Psoas muscle (tissue), 8 donors: Measurements from ENCODE around the gene SIK2. TPM values are rescaled to one million over a fixed set of nuclear protein-coding genes. Genes with fewer than 3 reads are reported as not detected.

ENCODE experiments used
- ATAC-seq, 4 donors: fragments of 200-7000 bp; cut with Tn5 transposase; one replicate each; pipeline ENCODE4 v1.9.1; 2020; ENCODE audit warnings: moderate library complexity in 3 of 4, mild to moderate bottlenecking in 2 of 4
- DNase-seq, 2 donors: peaks; one replicate each; pipeline ENCODE4 v3.0.0-alpha.2; 2020
- H3K27ac ChIP-seq: fragments of 200-600 bp; one replicate; pipeline ENCODE4 v1.8.0; 2022
- H3K27me3 ChIP-seq, 3 donors: fragments of 200-600 bp in 1 of 3; one replicate each; pipeline versions ENCODE4 v1.6.1 to v1.8.0; 2013 to 2022; ENCODE audit warnings: low read length in 2 of 3, mild to moderate bottlenecking in 2 of 3, moderate library complexity in 1 of 3; ENCODE audit not compliant: insufficient read depth in 3 of 3
- H3K36me3 ChIP-seq, 2 donors: fragments of 200-600 bp in 1 of 2; one replicate each; pipeline versions ENCODE4 v1.6.1 to v1.8.0; 2013 to 2022; ENCODE audit warnings: low read depth in 1 of 2, mild to moderate bottlenecking in 1 of 2, moderate library complexity in 1 of 2; ENCODE audit not compliant: insufficient read depth in 1 of 2
- H3K4me1 ChIP-seq: fragments of 200-600 bp; one replicate; pipeline ENCODE4 v1.8.0; 2022
- H3K4me3 ChIP-seq: fragments of 200-600 bp; one replicate; pipeline ENCODE4 v1.8.0; 2022; ENCODE audit warnings: mild to moderate bottlenecking
- H3K9me3 ChIP-seq: fragments of 200-600 bp; one replicate; pipeline ENCODE4 v1.8.0; 2022
- WGBS, 3 donors: extraction: QIAGEN DNeasy Blood & Tissue Kit; methylation state at CpG; one replicate each; pipeline versions ENCODE4 v1.1.6 to v1.1.7; 2013; 5-methylcytosine and 5-hydroxymethylcytosine counted together
- intact Hi-C, 2 donors: fragments of 100-400 bp; cut with DNase I; formaldehyde crosslinking; loops; one replicate each; pipeline versions ENCODE4 v1.11.0 to v1.14.2; 2022
- polyA plus RNA-seq, 3 donors: library from polyadenylated mRNA; stranded (reverse); fragments of 200-250 nt; gene quantifications; one replicate each; pipeline ENCODE4 v1.2.3, GENCODE V29; 2013
- total RNA-seq, 4 donors: library from RNA; stranded (reverse); fragmentation: NEBNext Ultra II Directional in 2 of 4; extraction: Animal tissue kit (Norgen Biotek cat#: 25700) in 2 of 4; gene quantifications; one replicate each; pipeline versions ENCODE4 v1.2.1 to v1.2.4, GENCODE V29; 2021 to 2023
- TF ChIP-seq, protein P1 (sequence below): fragments of 200-600 bp; IDR thresholded peaks from one replicate; pipeline ENCODE4 v1.8.0; 2022; ENCODE audit warnings: antibody characterized with exemption
- donor health status: healthy with polysubstance abuse.
- donor health status: DM: no; HTN: no; CAD: no; lungs with moderate emphysema.
- donor health status: Bipolar disorder and iron deficiency.
- donor health status: healthy.
- donor health status: DM: yes; HTN: yes; CAD: no.
- donor health status: DM: no; HTN: no; CAD: no.
- donor health status: DM: no; HTN: no; CAD: no.
- donor health status: DM: yes; HTN: yes; CAD: no.

SIK2 gene
- total and polyA plus RNA-seq, 7 donors, result 9.0 to 69.6 (median 30.4) TPM

- H3K9me3 ChIP-seq, result no peaks in the 10 kb centered on the region
- 63 to 94% (median 81%) methylated on average over 2 of the region's 2 CpGs for WGBS, 3 donors
- peaks cover 21% of the 10 kb centered on the region for H3K4me1 ChIP-seq
Measured at GRCh38 chr11:111691176-111691575, 88.9 kb downstream of the SIK2 start.

GRCh38 chr11:111691741-111692140 lies 89.5 kb downstream of the SIK2 start:
- Histone ChIP-seq H3K9me3 (no peaks in the 10 kb centered on the region), H3K27me3 (no peaks in the 10 kb centered on the region), H3K36me3 (peaks cover 3 to 19% of the 10 kb centered on the region in 2 donors), H3K4me3 (no peak overlapping the region), H3K4me1 (peaks cover 22% of the 10 kb centered on the region), H3K27ac (no peak overlapping the region)
- TF ChIP-seq, protein P1, sequence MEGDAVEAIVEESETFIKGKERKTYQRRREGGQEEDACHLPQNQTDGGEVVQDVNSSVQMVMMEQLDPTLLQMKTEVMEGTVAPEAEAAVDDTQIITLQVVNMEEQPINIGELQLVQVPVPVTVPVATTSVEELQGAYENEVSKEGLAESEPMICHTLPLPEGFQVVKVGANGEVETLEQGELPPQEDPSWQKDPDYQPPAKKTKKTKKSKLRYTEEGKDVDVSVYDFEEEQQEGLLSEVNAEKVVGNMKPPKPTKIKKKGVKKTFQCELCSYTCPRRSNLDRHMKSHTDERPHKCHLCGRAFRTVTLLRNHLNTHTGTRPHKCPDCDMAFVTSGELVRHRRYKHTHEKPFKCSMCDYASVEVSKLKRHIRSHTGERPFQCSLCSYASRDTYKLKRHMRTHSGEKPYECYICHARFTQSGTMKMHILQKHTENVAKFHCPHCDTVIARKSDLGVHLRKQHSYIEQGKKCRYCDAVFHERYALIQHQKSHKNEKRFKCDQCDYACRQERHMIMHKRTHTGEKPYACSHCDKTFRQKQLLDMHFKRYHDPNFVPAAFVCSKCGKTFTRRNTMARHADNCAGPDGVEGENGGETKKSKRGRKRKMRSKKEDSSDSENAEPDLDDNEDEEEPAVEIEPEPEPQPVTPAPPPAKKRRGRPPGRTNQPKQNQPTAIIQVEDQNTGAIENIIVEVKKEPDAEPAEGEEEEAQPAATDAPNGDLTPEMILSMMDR, result no peak
- ATAC-seq (no peak), DNase-seq (no peak)
- intact Hi-C loops, result loop anchor here in 1 of 2 donors (10.0 kb wide), 1 partner anchor 87 kb away; the partner anchor contains the start of gene SIK2
- WGBS, 3 donors, result 80 to 86% (median 86%) methylated on average over 3 of the region's 3 CpGs

More at GRCh38 chr11:111691176-111691575, 88.9 kb downstream of the SIK2 start:
- H3K27ac ChIP-seq, result no peak overlapping the region
- no peak overlapping the region for H3K4me3 ChIP-seq
- H3K36me3 ChIP-seq, result peaks cover 3 to 19% of the 10 kb centered on the region in 2 donors
- ATAC-seq, result no peak
- no peak for DNase-seq
- H3K27me3 ChIP-seq, result no peaks in the 10 kb centered on the region
- TF ChIP-seq, protein P1, result no peak
- intact Hi-C loops, result loop anchor here in 1 of 2 donors (10.0 kb wide), 1 partner anchor 86 kb away; the partner anchor contains the start of gene SIK2

- H3K4me3 ChIP-seq, result no peak overlapping the region
- no peaks in the 10 kb centered on the region for H3K9me3 ChIP-seq
- 89 to 97% (median 90%) methylated on average over 6 of the region's 6 CpGs for WGBS, 3 donors
- TF ChIP-seq, protein P1, result no peak
- DNase-seq (no peak), ATAC-seq (peak in 2 of 4 donors; percentile 26 to 34)
- peaks cover 0 to 12% of the 10 kb centered on the region in 2 donors for H3K36me3 ChIP-seq
- H3K27me3 ChIP-seq, result no peaks in the 10 kb centered on the region
- intact Hi-C loops, result loop anchor here in 1 of 2 donors (10.0 kb wide), 1 partner anchor 89 kb away; the partner anchor contains the start of gene SIK2
- peaks cover 30% of the 10 kb centered on the region for H3K4me1 ChIP-seq
- H3K27ac ChIP-seq, result peak overlapping the region; percentile 19
Measured at GRCh38 chr11:111693224-111693937, 91.1 kb downstream of the SIK2 start.

DNA sequence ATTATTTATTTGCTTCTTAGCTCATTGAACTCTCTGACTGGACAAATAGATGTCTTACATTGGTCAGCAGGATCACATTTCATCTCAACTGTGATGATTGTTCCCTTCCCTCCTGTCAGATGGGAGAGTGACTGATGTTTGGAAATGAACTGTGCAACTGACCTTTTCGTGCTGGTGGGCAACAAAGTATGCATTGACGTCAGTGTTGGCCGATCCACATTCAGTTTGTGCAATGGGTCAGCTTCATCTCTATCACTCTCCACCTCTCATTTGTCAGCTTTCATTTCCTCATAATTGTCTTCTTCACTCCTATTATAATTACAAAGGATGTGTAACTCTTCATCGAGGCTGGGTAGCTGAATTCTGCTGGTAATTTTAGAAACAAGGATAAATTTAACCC lies 92.6 kb downstream of the SIK2 start:
- no peaks in the 10 kb centered on the region for H3K27me3 ChIP-seq
- TF ChIP-seq, protein P1, result no peak
- no peaks in the 10 kb centered on the region for H3K9me3 ChIP-seq
- intact Hi-C loops, result loop anchor here in 1 of 2 donors (10.0 kb wide), 1 partner anchor 90 kb away; the partner anchor contains the start of gene SIK2
- no peaks in the 10 kb centered on the region for H3K36me3 ChIP-seq
- peak; percentile 45 to 64 for DNase-seq
- H3K27ac ChIP-seq, result peak overlapping the region; percentile 70
- peak overlapping the region; percentile 20 for H3K4me3 ChIP-seq
- 13 to 14% (median 13%) methylated on average over 4 of the region's 4 CpGs for WGBS, 3 donors
- peak; percentile 85 to 93 (median 90) for ATAC-seq
- H3K4me1 ChIP-seq, result peaks cover 30% of the 10 kb centered on the region
